Measurements from ENCODE around the gene TSPAN14. TPM values are rescaled to one million over a fixed set of nuclear protein-coding genes. Genes with fewer than 3 reads are reported as not detected.

TSPAN14 gene
- total RNA-seq, 2 experiments from 2014 or later = 17.0 to 33.4 TPM

DNA sequence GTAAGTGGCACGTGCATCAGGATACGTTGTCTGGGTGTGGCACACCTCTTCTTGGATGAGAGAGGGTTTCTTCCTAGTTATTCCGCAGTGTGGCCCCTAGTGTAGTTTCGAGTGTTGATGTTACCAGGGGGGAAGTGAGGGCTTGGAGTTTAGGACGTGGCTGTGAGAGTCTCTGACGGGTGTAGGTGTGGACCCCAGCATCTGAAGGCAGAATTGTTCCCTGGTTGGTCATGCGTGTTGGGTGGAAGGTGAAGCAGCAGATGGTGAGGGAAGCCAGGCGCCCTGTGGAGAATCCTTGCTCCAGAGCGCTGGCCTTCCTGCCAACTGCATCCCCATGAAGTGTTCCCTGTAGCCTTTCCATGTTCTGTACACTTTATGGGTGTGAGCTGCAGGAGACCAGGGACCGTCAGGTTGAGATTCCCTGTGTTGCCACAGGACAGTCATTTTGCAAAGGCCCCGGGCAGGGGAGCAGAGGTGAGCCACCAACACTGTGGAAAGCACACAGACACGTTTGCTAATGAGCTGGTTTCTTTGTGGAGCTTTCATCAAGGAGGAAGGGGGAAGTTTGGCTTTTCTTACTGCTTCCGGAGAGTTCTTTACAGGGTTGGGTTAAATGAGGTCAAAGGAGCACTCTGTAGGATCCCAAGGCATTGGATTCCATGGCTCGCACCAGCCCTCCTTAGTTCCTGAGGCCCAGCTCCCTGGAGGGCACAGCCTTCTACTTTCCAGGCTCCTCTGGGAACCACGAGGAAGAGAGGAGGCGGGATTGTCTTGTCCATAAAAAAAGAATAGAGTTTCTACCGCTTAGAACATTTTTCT, 32.0 kb downstream of the TSPAN14 start:
- no peak for DNase-seq (ENCODE audit: low spot score)
- Histone ChIP-seq H3K4me3 (ENCODE audit: low read depth, low read length, poor library complexity, severe bottlenecking) (no peak overlapping the region), H3K9me2 (ENCODE audit: insufficient read depth, low read length) (no peaks in the 10 kb centered on the region), H4K20me1 (ENCODE audit: insufficient read depth, low read length) (no peaks in the 10 kb centered on the region), H3K4me1 (ENCODE audit: insufficient read depth, low read length, poor library complexity, severe bottlenecking) (peaks cover 1% of the 10 kb centered on the region), H3K4me2 (ENCODE audit: low read length) (no peak overlapping the region), H3K79me2 (ENCODE audit: insufficient read depth, low read depth, low read length) (peaks cover 33% of the 10 kb centered on the region; the same call in 1 of the 2 replicates), H3K27ac (ENCODE audit: low read depth, low read length, poor library complexity, severe bottlenecking) (no peak overlapping the region), H2AFZ (ENCODE audit: low read length) (no peak overlapping the region), H3K36me3 (ENCODE audit: insufficient read depth, low read length) (peaks cover 34% of the 10 kb centered on the region), H3K9me3 (ENCODE audit: low read length) (no peaks in the 10 kb centered on the region)
- CTCF ChIA-PET (ENCODE audit: unreplicated experiment) = no interaction called here
- intact Hi-C loops (cut with micrococcal nuclease; ENCODE audit: unreplicated experiment) = no loop called here
- no peak for TF ChIP-seq EZH2phosphoT487 (IDR thresholded peaks at IDR 0.05; ENCODE audit: borderline replicate concordance, low read depth, low read length)
- no peak for TF ChIP-seq CTCF (conservative IDR thresholded peaks at IDR 0.05; ENCODE audit: low read length)
- BruUV-seq (replicated peaks) = no TSS peak
- POLR2A ChIA-PET = no interaction called here

DNA sequence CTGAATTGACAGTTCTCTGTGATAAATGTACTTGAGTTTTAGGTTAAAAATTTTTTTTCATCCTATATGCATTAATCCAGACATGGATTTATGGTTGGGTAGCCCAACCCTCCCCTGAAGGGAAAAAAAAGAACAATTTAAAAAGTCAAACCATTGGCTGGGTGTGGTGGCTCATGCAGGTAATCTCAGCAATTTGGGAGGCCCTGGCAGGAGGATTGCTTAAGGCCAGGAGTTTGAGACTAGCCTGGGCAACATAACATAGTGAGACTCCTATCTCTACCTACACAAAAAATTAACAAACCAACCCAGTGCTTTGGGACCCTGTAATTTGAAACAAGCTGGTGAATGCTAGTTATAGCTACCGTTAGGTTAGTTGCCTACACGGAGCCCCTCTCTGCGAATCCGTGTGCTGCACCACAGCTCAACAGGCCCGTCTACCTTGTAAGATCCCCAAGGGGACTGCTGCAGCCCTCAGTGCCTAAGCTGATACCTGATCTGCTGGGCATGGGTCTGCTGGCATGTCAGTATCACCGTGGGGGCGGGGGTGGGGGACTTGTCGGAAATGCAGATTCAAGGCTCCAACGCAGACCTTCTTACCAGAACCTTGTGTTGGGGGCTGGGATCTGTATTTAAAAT, 32.8 kb downstream of the TSPAN14 start:
- Histone ChIP-seq H4K20me1 (ENCODE audit: insufficient read depth, low read length) (no peaks in the 10 kb centered on the region), H3K36me3 (ENCODE audit: insufficient read depth, low read length) (peaks cover 42% of the 10 kb centered on the region), H3K27ac (ENCODE audit: low read depth, low read length, poor library complexity, severe bottlenecking) (no peak overlapping the region), H3K79me2 (ENCODE audit: insufficient read depth, low read depth, low read length) (peaks cover 30% of the 10 kb centered on the region; the same call in 1 of the 2 replicates), H3K4me1 (ENCODE audit: insufficient read depth, low read length, poor library complexity, severe bottlenecking) (peaks cover 8% of the 10 kb centered on the region), H2AFZ (ENCODE audit: low read length) (no peak overlapping the region), H3K9me3 (ENCODE audit: low read length) (no peaks in the 10 kb centered on the region), H3K4me3 (ENCODE audit: low read depth, low read length, poor library complexity, severe bottlenecking) (no peak overlapping the region), H3K9me2 (ENCODE audit: insufficient read depth, low read length) (no peaks in the 10 kb centered on the region), H3K4me2 (ENCODE audit: low read length) (no peak overlapping the region)
- POLR2A ChIA-PET = interaction anchor here (0.6 kb wide), 1 partner anchor 1389 kb away, joined by 7 read pairs; no protein-coding TSS in a partner anchor
- no TSS peak for BruUV-seq (replicated peaks)
- CTCF ChIA-PET (ENCODE audit: unreplicated experiment) = interaction anchor here (0.5 kb wide), 1 partner anchor 42 kb away, joined by 3 read pairs; no protein-coding TSS in a partner anchor
- TF ChIP-seq CTCF (conservative IDR thresholded peaks at IDR 0.05; ENCODE audit: low read length) (no peak), EZH2phosphoT487 (IDR thresholded peaks at IDR 0.05; ENCODE audit: borderline replicate concordance, low read depth, low read length) (no peak)
- intact Hi-C loops (cut with micrococcal nuclease; ENCODE audit: unreplicated experiment) = no loop called here
- no peak for DNase-seq (ENCODE audit: low spot score)
